Measurements from ENCODE around the gene AGTR1.

AGTR1 gene

DNA sequence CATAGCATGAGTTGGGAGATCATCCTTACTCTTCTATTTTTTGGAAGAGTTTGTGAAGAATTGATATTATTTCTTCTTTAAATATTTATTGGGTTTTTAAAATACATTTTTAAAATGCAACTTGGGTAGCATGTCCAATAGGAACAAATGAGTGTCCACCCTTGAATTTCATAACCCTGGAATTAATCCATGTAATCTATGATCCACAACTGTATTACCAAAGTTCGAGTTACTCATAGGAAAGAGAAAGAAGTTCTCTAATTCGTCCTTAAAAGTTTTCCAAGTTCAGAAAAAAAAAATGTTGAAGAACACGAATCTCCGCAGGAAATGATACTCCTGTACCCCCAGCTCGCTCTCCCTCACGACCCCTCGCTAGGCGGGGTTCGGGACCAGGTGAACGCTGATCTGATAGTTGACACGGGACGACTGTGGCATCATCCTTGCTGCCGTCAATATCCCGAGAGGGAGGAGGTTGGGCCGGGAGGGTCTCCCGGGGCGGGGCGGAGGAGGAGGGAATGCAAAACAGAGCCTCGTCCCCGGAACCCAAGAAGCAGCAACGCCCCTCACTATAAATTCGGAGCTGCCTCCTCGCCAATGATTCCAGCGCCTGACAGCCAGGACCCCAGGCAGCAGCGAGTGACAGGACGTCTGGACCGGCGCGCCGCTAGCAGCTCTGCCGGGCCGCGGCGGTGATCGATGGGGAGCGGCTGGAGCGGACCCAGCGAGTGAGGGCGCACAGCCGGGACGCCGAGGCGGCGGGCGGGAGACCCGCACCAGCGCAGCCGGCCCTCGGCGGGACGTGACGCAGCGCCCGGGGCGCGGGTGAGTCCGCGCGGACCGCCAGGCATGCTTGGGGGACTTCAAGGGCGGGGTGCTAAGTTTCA lies at the start of gene AGTR1:
TSS of gene AGTR1 (plus strand) at position 598 of the 884 bp plus-strand sequence. CDS start 43,133 bp downstream, outside the sequence.
- DNase-seq: no peak

DNA sequence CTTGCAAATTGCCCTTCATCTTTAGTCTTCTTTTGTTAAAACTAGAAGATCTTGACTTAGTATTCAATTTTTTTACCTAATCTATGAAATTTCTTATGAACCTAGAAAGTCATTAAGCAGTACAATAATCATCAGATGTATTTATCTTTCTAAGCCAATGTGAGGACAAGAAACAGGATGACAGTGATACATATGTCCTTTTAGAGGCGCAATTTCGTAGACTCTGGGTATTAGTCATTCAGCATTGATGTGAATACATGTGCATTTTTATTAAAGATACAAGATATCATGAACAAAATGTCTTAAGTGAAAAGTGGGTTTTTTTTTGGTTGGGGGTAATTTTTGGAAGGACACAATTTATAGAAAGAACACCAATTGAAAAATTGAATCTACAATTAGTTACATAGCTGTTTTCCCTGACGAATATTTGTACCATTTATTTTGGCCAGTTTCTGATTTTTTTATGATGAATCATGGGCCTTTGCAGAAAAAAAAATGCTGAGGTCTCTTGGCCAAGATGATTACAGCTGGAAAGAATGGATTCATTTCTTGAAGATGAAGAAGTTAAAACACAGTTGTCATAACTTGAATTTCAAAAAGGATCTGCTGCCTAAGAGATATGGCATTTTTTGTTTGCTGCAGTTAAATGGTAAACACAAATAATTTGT lies 48.9 kb upstream of the AGTR1 start:
- DNase-seq: peak; percentile 73

DNA sequence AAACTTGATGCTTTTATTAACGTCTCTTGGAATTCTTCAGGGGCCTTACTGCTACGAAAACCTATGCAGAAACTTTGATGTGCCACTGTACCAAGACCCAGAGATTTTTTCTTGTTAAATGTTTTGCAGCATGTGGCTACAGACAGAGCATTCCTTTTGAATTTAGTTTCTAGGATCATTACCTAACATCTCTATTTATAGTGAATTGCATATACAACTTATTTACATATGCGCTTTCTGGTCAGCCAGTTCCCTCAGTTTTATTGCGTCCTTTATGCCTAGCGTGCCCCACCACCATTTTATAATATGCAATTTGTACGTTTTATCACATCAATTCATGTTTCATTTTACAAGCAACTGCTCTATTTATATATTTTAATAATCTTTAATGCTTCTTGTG lies 46.2 kb upstream of the AGTR1 start:
- DNase-seq: no peak

DNA sequence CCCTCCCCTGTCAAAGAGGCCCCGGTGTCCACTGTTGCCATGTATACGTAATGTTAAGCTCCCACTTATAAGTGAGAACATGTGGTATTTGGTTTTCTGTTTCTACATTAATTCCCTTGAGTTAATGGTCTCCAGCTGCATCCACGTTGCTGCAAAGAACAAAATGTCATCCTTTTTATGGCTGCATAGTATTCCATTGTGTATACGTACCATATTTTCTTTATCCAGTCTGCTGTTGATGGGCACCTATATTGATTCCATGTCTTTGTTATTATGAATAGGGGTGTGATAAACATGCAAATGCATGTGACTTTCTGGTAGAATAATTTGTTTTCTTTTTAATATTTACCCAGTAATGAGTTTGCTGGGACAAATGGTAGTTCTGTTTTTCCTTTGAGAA lies 43.3 kb upstream of the AGTR1 start:
- DNase-seq: no peak

DNA sequence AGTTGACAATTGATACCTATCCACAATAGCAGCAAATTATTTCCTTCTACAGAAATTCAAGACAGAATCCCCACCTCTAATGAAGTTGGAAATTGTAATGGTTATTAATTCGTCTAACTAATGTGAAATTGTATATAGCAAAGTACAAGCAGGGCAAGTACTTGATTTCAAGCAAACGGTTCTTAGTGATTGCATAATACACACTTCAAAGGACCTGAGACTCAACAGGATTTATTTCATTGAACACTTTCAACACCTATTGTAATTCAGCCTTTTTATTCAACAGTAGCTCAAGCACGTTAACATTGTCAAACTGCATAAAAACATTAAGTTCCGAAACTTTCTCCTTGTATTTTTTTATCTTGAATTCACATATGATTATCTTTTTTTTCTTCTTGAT lies 40.2 kb upstream of the AGTR1 start:
- DNase-seq: no peak

DNA sequence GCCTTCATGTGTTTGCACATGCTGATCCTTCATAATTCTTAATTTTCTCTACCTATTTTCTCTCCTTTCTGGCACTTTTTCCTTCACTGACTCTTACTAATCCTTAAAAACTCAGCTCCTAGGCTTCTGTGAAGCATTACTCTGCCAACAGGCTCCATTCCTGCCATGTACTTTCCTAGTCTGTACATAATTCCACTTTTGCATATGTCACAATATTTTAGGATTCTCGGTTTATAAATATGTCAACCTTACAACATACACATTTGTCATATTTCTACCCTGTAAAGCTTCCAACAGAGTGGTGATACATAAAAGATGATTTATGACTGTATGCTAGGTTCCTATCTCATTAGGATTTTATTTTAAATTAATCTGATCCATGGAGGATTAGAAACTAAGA lies 38.2 kb upstream of the AGTR1 start:
- DNase-seq: no peak

DNA sequence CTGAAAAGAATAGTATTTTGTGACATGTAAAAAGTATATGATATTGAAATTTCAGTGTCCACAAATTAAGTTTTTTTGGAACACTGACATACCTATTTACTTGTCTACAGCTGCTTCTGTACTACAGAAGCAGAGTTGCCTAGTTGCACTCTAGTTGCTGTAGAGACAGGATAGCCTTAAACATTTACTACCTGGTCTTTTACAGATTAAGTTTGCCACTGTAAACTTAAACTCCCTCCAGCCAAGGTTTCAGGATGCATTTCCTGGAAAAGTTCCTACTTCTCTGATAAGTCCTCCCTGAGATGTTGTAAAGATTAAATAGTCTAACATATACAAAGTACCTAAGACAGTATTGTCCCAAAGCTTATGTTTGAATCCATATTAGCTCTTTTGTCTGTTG lies 17.4 kb upstream of the AGTR1 start:
- DNase-seq: no peak

DNA sequence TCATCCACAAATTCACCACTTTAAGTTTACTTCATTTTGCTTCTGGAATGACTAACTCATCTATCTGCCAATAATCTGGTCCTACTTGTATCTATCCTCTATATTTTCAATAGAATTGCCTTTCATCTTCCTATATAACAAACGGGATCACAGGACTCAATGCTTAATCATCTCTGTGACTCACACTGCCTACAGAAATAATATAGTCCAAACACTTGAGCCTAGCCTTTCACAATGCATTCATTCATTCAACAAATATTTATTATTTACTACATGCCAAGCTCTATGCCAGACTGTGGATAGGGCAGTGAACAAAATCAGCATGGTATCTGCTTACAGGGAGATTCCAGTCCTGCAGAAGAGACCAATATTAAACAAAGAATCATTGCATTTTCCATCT lies 16.6 kb upstream of the AGTR1 start:
- DNase-seq: no peak

DNA sequence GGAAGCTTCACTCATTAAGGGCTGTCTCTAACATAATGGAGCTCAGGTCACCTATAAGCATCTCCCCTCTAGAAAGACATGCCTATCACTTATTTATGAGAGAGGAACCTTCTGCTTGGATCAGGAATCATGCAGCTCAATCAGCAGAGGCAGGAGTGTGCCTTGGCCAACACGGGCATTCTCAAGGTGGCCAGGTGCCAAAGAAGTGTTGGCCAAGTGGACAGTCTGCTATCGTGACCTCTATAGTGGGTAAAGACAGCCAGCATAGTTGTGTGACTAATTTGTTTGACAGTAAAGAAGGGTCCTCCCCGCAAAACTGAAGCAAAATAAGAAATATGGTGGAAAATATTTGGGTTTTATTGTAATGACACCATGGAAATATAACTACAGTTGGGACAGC lies 14.7 kb upstream of the AGTR1 start:
- DNase-seq: no peak

DNA sequence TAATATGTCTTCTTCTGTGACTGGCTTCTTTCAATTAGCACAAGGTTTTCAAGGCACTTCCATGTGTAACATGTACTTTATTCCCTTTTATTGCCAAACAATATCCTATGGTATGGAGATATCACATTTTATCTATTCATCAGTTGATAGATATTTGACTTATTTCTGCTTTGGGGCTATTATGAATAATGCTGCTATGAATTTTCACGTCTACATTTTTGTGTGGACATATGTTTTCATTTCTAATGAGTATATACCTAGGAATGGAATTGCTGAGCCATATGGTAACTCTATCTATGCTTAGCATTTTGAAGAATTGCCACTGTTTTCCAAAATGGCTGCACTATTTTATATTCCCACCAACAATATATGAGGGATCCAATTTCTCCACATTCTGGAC lies 3.6 kb upstream of the AGTR1 start:
- DNase-seq: no peak

DNA sequence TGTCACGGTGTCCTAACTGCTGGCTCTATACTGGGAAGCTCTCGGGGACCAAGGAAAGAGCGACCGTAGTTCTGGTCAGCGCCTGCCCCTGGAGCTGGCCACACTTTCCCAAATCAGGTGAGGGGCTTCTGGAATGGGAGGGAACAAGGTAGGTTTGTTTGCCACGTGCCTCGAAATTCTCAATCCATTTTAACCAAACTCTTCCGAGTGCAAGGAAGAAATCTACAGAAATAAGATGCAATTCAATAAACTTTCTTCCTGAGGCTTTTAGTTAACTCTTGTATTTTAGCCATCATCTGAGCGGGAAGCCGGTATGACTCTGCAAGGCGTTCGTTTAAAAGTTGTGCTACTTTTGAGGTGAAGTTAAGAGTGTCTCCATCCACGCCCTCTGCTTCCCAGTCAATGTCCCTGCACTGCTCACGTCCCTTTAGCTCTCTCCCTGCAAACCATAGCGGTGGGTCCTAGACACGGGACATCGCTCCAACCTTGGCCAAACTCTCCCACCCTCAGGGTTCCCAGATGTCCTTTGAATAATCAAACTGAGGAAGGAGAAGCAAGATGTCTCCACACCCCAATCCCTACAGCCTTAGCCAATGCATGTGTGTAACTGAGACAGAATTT lies 597 bp downstream of the AGTR1 start:
- DNase-seq: no peak

DNA sequence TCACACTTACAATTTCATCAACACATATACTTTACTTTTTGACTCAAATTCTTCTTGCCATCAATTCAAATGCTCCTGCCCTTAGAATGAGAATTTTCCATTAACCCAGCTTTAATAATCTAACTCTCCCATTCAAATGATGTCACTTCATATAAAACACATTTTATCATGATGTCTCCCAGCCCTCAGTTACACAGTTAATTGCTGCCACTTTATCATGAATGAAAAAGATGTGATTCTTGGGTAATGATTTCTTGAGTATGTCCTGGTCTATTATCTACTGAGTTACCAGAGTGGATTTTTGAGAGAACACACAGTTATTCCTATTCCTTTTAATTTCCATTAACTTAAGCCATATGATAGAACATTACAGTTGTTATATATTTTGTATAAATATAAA lies 7.6 kb downstream of the AGTR1 start:
- no peak for DNase-seq

DNA sequence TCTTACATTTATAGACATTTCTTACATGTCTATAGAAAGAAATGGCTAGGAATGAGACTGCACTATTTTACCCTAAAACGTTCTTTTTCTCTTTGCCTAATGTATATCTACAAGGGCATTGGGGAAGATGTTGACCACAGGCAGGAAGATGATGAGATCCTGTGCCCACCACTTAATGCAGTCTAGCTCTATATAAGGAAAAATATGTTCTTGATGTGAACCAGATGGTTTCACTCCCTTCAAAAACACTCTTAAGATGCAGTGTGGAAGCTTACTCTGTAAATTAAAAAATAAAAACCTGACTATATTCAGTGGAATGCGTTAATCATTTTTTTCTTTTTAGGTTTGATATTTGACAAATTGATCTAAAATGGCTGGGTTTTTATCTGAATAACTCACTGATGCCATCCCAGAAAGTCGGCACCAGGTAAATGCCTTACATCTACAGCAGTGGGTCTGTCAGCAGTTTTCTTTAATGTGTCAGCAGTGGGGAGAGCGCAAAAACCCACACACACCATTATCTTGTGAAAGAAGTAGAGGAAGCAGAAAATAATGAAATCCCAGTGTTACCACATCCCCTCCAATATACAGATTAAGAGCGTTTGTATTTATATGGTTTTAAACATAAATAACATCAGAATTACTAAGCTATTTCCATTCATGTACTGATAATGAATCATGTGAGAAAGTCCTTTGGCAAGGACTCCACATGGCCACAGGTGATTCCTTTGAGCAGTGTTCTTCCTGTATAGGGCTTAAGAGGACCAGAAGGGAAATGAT lies 10.1 kb downstream of the AGTR1 start:
- peak; percentile 36 for DNase-seq

DNA sequence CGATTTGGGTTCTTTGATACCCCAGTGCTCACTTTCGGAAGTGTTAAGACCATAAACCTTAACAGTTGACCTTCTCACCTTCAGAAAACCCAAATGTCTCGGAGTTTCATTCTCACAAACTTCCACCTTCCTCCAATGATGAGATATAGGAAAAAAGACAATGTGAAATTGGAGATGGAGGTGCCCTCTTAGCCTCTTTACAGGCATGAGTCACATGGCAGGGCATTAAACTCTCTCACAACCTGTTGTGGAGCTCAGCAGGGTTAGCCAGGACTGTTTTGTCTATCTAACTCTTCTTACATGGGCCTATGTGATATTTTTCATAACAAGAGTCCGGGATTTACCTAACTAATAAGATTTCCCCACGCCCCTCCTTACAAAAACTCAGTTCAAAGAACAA lies 10.7 kb downstream of the AGTR1 start:
- no peak for DNase-seq

DNA sequence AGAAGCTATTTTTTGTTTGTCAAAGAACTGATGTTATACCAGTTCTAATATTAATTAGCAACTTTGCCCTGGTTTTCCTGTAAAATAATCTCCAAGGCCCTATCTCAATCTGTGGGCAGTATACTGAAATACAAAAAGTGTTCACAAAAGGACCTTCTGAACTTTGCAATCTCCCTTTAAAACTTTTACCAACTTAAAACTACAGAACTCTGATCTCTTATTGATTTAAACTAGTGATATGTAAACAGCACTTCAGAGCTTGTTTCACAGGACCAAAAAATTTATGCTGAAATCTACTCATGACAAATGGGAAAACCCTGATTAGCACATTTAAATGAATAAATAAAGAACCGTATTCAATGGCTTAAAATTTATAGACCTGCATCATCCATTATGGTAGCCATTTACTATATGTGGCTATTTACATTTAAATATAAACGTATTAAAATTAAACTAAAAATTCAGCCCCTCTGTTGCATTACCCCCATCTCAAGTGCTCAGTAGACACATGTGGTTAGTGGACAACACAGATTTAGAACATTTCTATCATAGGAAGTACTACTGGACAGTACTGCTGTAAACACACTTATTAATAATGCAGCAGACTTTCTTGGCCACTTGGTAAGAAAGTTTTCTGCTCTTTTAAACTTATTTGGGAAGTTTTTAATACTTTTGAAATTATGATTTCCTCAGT lies 12.0 kb downstream of the AGTR1 start:
- no peak for DNase-seq

DNA sequence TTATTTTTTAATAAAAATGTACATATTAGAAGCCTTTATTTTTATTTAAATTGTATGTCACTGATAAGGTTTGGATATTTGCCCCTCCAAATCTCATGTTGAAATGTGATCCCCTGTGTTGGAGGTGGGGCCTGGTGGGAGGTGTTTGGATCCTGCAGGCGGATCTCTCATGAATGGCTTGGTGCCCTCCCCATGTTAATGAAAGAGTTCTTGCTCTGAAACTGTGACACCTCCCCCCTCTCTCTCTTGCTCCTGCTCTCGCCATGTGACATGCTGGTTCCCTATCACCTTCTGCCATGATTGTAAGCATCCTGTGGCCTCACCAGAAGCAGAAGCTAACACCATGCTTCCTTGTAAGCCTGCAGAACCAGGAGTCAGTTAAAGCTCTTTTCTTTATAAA lies 13.0 kb downstream of the AGTR1 start:
- no peak for DNase-seq

DNA sequence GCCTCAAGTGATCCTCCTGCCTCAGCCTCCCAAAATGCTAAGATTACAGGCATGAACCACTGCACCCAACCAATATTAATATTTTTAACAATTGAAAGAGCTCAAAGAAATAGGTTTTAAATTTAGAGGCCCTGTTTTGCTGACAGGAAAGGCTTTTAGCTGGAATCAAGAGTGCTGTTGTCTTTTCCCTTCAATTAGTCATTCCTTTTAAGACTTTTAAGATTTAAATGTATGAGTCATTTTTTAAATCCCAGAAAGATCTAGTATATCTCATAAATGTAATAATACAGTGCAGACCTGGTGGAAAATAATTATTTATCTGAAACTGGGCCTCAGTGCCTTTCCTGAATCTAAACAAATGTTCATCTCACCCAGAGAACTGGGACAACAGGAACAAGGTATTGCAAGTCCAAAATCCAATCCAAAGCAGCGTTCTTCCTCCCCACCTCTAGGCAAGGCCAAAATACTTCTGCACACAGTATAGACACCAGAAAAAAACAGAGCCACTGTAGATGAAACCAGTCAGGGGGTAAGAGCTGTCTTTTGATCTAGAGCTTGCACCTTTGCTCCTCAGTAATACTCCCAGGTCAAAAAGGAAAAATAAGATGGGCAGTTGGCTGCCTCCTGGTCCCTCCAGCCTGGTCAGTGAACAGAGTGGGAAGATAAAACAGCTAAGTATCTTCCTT lies 14.4 kb downstream of the AGTR1 start:
- no peak for DNase-seq

DNA sequence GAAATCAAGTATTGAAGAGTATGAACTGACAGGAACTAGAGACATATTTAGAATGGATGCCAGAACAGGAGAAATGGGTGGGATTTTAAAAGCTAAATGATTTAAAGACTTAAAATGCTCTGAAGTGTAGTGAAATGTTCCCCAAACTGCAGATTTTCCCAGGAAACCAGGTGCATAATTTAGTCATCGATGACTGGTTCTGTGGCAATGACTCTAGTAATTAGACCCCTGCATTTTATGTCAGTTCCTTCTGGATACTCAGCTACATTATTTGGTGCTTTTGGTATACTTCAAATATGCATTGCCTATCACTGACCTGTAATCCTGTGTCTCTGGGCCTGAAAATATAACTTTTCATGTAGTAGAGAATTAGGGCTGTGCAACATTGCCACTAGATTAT lies 16.8 kb downstream of the AGTR1 start:
- no peak for DNase-seq

DNA sequence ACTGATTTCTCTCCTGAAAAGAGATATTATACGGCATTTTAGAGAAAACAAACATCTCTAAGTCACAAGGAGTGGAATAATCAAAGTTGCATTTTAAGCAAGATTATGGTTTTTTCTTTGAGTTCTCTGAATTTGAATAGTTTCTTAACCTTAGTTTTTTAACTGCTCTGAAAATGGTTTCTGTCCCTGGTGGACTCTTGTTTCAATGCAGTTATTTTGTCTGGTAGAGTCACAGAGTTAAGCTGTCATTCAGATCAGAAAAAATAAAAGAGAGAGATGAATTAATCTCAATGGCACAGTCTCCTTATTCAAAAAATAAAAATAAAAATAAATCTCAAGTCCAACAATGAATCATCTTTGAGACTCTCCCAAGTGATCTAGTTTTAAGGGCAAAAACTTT lies 19.0 kb downstream of the AGTR1 start:
- DNase-seq: no peak

DNA sequence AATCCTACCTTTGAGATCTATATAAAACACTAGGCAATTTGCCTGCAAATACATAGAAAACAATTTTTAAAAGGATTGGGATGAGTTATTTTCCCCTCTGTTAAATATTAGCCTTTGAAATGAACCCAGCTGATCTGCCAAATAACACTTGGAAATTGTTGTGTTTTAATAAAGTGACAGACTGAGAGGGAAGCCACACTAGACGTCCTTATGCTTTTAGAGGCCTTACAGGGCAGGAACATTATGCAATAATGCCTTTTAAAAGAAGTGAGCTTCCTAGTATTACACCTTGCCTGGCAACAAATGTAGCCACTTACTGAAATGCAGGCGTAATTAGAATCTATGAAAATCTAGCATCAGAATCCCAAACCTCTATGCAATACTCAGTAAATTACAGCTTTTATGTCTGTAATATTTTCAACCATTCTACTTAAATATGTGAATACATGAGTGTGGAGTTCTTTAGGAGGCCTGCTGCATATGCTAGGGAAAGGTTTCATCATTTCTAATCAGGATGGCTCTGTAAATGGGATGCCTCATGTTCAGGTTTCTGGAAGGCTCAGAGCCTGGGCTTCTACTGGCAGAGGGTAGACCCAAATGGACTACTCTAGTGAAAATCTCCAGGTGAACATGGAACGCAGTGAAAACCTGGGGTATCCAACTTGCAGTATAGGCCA lies 20.3 kb downstream of the AGTR1 start:
- no peak for DNase-seq
